Cardiac septum (tissue), 1 donor: Measurements from ENCODE around the gene BANP. TPM values are rescaled to one million over a fixed set of nuclear protein-coding genes. Genes with fewer than 3 reads are reported as not detected.
"Not testable (repeated sequence)": the region's sequence is repeated elsewhere in the genome, so short reads cannot be mapped to it uniquely, and the experiment has no call there.

ENCODE experiments used
- DNase-seq: peaks from one replicate; pipeline ENCODE4 v3.0.0-alpha.2; 2020; ENCODE audit warnings: low spot score
- intact Hi-C: fragments of 100-400 bp; cut with DNase I; formaldehyde crosslinking; loops from one replicate; pipeline ENCODE4 v1.14.0; 2022
- total RNA-seq: library from RNA; stranded (reverse); fragmentation: NEBNext Ultra II Directional; extraction: Animal tissue kit (Norgen Biotek cat#: 25700); gene quantifications from one replicate; pipeline ENCODE4 v1.2.1, GENCODE V29; 2021
- donor health status: DM: no; HTN: no; CAD: no.

Gene BANP
- total RNA-seq, 1 donor from 2014 or later, result 18.4 TPM

DNA sequence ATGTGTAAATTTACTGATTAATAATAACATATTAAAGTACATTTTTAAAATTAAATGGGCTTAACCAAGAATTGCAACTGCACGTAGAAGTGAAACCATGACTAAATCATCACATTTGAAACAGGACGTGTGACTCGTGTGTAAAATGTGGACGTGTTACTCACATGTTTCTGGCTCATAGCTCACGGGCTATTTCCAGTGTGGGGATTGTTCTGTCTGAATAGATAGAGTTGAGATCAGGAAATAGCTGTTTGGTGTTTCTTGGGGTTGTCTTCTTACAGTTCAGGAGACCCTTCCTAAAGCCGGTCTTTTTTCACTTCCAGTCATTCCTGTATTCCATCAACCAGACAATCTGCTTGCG lies 32.5 kb downstream of the BANP start:
- intact Hi-C loops, result loop anchor here (5.0 kb wide), 1 partner anchor 454 kb away; no protein-coding TSS in a partner anchor

GRCh38 chr16:87984180-87984579 lies 32.9 kb downstream of the BANP start:
- intact Hi-C loops, result loop anchor here (5.0 kb wide), 1 partner anchor 453 kb away; no protein-coding TSS in a partner anchor
- DNase-seq, result not testable (repeated sequence)

More for the DNA sequence above, 32.5 kb downstream of the BANP start:
- DNase-seq, result not testable (repeated sequence)

- intact Hi-C loops, result loop anchor here (5.0 kb wide), 1 partner anchor 453 kb away; no protein-coding TSS in a partner anchor
- no peak for DNase-seq
Observed at GRCh38 chr16:87984632-87985267, 33.5 kb downstream of the BANP start.

GRCh38 chr16:87985493-87985892 lies 34.3 kb downstream of the BANP start:
- DNase-seq, intact Hi-C loops: not testable (repeated sequence)

GRCh38 chr16:87986361-87986849 lies 35.2 kb downstream of the BANP start:
- DNase-seq, intact Hi-C loops: not testable (repeated sequence)

GRCh38 chr16:87988596-87988995 lies 37.4 kb downstream of the BANP start:
- peak; percentile 62 for DNase-seq
- intact Hi-C loops, result not testable (repeated sequence)

DNA sequence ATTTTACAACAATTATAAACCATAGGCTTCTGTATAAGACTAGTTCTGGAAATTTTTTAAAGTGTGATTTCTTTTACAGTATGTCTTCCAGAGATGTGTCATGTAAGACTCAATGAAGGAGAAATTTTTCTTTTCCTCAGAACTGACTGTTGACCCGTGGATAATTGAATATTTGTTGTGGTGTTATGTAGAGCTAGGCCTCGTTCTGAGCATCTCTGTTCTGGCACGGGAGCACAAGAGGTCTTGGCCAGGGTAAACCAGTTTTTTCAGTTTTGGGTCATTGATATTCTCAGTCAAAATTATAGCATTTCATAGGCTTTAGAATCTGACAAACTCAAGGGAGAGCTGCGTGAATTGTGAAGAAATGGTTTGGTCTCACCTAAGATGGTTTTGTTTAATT lies 39.0 kb downstream of the BANP start:
- DNase-seq, intact Hi-C loops: not testable (repeated sequence)

- DNase-seq, intact Hi-C loops: not testable (repeated sequence)
Observed at GRCh38 chr16:87992142-87992541, 40.9 kb downstream of the BANP start.

- DNase-seq, result no peak
Observed at GRCh38 chr16:87993901-87994300, 42.7 kb downstream of the BANP start.

DNA sequence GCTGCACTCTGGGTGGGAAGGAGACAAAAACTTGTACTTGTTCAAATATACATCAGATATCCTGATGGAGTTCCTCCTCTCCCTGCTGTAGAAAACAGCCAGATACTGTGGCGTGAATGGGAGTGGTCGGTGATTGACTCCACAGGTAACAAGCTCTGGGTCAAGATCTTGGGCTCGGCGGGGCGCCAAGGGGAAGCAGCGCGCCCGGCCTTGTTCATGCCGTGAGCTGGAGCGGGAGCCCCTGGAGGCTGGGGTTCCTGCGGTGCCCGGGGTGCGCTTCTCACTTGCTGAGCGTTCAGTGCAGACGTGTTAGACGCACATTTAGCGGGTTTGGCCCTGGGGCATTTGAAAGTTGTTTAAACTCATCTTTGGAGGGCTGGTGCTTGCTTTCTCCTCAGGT lies 44.4 kb downstream of the BANP start:
- DNase-seq, result no peak
- intact Hi-C loops, result no loop called here

More at GRCh38 chr16:87993901-87994300, 42.7 kb downstream of the BANP start:
- intact Hi-C loops, result no loop called here

DNA sequence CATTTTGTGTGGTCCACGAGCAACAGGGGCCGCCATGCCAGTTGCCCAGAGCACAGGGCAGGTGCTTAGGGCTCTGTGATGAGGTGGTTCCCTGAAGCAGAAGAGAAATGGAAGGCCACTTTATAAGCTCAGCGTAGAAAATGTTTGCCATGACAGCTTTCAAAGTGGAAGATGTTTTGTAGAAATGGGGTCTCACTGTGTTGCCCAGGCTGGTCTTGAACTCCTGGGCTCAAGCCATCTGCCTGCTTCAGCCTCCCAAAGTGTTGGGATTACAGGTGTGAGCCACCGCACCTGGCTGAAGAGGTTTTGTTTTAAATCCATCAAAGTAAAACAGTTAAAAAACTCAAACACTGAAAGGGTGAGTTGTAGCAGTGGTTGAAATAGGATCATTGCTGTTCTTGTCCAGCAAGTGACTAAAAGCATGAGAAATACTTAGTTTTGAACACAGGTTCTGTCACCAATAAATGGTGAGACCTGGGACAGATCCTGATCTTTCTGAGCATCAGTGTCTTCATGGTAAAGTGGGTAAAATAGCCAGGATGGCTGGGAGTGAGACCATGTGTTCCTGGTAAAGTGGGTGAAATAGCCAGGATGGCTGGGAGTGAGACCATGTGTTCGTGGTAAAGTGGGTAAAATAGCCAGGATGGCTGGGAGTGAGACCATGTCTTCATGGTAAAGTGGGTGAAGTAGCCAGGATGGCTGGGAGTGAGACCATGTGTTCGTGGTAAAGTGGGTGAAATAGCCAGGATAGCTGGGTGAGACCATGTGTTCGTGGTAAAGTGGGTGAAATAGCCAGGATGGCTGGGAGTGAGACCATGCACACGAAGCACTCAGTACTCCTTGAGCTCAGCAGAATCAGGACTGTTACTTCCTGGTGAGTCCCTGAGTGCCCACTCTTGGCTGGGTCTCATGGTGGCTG lies 46.0 kb downstream of the BANP start:
- intact Hi-C loops, result no loop called here
- DNase-seq, result no peak

DNA sequence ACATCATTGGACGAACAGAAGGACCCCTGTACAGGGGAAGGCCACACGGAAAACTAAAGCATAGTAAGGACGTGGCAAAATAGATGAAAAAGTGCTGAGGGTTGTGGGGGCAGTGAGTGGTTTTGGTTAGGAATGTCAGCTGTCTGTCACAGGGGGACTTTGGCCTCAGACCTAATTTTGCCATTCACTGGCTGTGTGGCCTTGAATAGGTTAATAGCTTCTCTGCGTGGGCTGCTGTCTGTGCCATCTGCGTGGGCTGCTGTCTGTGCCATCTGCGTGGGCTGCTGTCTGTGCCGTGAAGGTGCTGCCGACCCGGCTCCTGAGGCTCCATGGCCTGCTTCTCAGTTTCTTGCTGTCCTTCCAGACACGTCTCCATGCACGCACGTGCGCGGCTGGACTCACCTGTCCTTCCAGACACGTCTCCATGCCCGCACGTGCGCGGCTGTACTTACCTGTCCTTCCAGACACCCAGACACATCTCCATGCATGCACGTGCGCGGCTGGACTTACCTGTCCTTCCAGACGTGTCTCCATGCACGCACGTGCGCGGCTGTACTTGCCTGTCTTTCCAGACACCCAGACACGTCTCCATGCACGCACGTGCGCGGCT lies 47.1 kb downstream of the BANP start:
- intact Hi-C loops, DNase-seq: not testable (repeated sequence)

GRCh38 chr16:87998992-87999391 lies 47.8 kb downstream of the BANP start:
- intact Hi-C loops, DNase-seq: not testable (repeated sequence)

GRCh38 chr16:88002211-88002610 lies 51.0 kb downstream of the BANP start:
- peak; percentile 27 for DNase-seq
- intact Hi-C loops, result no loop called here

GRCh38 chr16:88002749-88003148 lies 51.5 kb downstream of the BANP start:
- peak; percentile 46 for DNase-seq
- intact Hi-C loops, result no loop called here

DNA sequence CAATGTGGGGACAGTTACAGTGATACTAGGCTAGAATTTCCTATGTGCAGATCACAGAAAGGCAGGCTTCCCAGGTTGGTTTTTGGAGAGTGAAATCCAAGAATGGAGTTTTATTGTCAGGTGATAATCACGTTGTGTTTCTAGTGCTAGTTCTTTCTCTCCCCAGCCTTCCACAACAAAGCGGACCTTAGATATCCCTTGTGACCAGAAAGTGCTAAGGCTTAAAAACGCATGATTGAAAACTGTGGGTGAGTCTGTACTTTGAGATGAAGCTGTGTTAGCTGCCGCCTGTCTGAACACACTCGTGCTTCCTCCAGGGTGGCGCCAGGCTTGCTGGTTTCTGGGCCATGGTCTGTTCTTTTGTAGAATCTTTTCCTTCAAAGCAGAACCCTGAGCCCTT lies 52.1 kb downstream of the BANP start:
- intact Hi-C loops, result no loop called here

GRCh38 chr16:88003736-88004135 lies 52.5 kb downstream of the BANP start:
- peak; percentile 29 for DNase-seq
- intact Hi-C loops, result no loop called here

More for the DNA sequence above, 52.1 kb downstream of the BANP start:
- peak; percentile 6 for DNase-seq

DNA sequence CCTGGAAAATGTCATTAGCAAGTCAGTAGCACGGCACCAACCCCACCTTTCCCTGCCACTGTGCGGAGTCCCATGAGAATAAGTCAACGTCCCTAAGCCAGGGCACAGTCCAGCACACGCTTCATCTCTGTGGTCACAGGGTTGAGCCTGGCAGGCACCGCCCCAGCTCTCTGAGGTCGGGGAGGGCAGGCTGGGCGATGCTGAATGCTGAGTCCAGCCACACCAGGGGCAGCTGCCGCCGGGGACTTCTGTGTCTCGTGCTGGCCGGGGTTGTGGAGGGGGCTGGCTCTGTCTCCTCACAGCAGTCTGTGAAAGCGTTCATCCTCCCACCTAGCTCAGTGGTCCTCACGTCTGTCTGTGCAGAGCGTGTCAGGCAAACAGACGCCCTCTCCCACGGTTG lies 53.2 kb downstream of the BANP start:
- intact Hi-C loops, result no loop called here
- peak; percentile 62 for DNase-seq

DNA sequence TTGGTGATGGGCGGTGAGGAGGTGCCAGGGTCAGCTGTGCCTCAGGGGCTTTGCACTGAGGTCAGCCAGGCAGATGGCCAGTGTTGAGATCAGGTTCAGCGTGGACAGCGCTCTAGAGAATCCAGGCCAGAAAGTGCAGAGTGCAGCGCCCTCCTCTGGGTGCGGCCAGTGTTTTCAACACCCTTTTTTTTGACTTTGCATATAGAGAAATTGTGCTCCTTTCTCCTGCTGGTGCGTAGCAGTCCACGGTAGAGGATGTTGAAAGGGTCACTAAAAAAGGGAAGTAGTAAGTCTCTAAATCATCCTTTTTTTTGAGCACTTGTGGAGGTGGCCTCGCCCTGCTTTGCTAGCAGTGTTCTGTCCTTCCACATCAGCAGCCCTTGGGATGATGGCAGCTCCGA lies 53.9 kb downstream of the BANP start:
- DNase-seq, result peak; percentile 61
- intact Hi-C loops, result no loop called here

GRCh38 chr16:88005968-88006367 lies 54.7 kb downstream of the BANP start:
- intact Hi-C loops, result no loop called here
- peak; percentile 56 for DNase-seq
